ENCODE data around the gene LEPROT. TPM values are rescaled to one million over a fixed set of nuclear protein-coding genes. Genes with fewer than 3 reads are reported as not detected.
A peak's percentile ranks its signal among the peaks of the same experiment; 100 is the strongest.

The LEPROT gene
- total and polyA plus RNA-seq, 10 donors = 12.5 to 104 (median 68.6) TPM

DNA sequence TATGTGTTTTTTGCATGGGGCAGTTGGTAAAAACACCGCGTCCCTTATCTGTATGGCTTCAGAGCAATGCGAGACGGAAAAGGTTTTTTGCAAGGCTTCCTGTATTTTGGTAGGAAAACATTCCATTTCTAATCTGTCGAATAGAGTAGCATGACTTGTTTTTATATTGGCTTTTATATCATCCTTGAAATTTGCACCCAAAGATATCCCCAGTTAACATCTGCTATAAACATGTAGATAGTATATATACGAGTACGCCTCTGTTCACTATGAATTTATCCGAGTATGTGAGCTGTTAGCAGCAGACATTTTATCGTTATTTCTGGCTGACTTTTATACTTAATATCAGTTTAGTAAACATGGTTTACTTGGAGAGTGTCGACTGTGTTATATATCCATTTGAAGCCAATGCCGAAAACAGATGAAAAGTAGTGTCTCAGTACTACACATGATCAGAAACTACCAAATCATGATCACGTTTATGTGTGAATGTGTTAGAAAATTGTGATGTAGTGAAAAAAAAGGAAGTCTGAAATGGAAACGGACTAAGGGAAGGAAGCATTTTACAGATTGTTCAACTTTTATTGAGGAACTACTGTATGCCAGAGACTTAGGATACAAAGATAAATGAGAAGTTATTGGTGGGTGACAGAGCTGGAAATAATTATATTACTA, 1.0 kb downstream of the LEPROT start:
- no peak for DNase-seq
- Histone ChIP-seq H3K4me3 (peak overlapping the region; percentile 65 to 93 (median 84)), H3K27ac (peak overlapping the region; percentile 93 to 98 (median 96)), H3K36me3 (peaks cover 0 to 16% (median 11%) of the 10 kb centered on the region in 6 donors), H3K27me3 (replicated peaks in 1 of 7) (no peaks in the 10 kb centered on the region), H3K4me1 (peaks cover 14 to 51% (median 36%) of the 10 kb centered on the region in 6 donors), H3K9me3 (no peaks in the 10 kb centered on the region)
- intact Hi-C loops (cut with DNase I; ENCODE audit: low total_unique reads) = loop anchor here (10.0 kb wide), 1 partner anchor 167 kb away; no protein-coding TSS in a partner anchor
- WGBS, 5 donors = 3 to 8% (median 5%) methylated on average over 13 of the region's 13 CpGs
- TF ChIP-seq, protein P1, sequence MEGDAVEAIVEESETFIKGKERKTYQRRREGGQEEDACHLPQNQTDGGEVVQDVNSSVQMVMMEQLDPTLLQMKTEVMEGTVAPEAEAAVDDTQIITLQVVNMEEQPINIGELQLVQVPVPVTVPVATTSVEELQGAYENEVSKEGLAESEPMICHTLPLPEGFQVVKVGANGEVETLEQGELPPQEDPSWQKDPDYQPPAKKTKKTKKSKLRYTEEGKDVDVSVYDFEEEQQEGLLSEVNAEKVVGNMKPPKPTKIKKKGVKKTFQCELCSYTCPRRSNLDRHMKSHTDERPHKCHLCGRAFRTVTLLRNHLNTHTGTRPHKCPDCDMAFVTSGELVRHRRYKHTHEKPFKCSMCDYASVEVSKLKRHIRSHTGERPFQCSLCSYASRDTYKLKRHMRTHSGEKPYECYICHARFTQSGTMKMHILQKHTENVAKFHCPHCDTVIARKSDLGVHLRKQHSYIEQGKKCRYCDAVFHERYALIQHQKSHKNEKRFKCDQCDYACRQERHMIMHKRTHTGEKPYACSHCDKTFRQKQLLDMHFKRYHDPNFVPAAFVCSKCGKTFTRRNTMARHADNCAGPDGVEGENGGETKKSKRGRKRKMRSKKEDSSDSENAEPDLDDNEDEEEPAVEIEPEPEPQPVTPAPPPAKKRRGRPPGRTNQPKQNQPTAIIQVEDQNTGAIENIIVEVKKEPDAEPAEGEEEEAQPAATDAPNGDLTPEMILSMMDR (IDR thresholded peaks at IDR 0.05 in 8 of 11, conservative IDR thresholded peaks at IDR 0.05 in 3 of 11) = no peak
- TF ChIP-seq POLR2A (IDR thresholded peaks at IDR 0.05) = no peak

DNA sequence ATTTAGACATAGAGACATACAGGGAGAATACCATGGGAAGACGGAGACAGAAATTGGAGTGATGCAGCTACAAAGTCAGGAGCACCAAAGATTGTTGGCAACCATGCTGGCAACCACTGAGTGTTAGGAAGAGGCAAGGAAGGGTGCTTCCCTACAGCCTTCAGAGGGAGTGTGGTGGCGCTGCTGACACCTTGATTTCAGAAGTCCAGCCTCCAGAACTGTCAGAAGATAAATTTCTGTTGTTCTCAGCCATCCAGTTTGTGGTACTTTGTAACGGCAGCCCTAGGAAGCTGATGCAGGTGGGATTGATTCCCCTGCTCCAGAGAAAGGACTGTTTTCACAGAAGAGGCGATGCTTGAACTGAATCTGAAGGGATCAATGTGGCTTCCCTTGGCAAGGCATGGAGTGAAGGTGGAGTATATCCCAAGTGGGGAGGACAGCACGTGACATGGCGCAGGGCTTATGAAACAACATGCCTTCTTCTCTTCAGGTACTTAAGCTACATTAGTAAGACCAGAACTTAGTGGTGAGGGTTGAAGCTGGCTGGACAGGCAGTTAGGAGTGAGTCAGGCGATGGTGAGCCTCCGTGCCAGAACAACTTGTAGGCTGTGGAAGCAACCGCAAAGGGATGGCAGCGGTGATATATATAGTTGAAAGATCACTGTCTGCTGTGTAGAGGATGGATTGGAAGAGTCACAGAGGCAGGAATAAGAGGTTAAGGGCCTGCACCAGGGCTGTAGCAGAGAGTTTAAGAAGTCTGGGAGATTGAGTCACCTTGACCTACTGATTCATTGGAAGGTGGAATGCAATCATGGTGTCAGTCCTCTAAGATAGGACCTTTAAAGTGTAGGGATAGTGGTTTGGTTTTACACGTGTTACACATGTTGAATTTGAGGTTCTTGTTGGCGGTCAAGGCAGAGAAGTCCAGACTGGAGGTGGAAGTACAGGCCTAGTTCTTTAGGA, 2.1 kb downstream of the LEPROT start:
- no peaks in the 10 kb centered on the region for H3K27me3 ChIP-seq (replicated peaks in 1 of 7)
- H3K4me3 ChIP-seq = peak overlapping the region in 6 of 8 donors; percentile 72 to 93 (median 86)
- TF ChIP-seq, protein P1 (IDR thresholded peaks at IDR 0.05 in 8 of 11, conservative IDR thresholded peaks at IDR 0.05 in 3 of 11) = no peak
- no peak for TF ChIP-seq POLR2A (IDR thresholded peaks at IDR 0.05)
- no peak for TF ChIP-seq POLR2AphosphoS5 (IDR thresholded peaks at IDR 0.05)
- intact Hi-C loops (cut with DNase I; ENCODE audit: low total_unique reads) = loop anchor here (10.0 kb wide), 1 partner anchor 168 kb away; no protein-coding TSS in a partner anchor
- H3K27ac ChIP-seq = peak overlapping the region in 7 of 8 donors; percentile 93 to 98 (median 97)
- WGBS, 5 donors = 85 to 89% (median 87%) methylated on average over 12 of the region's 12 CpGs
- peaks cover 0 to 26% (median 19%) of the 10 kb centered on the region in 6 donors for H3K36me3 ChIP-seq
- DNase-seq = no peak
- H3K4me1 ChIP-seq = peaks cover 14 to 51% (median 36%) of the 10 kb centered on the region in 6 donors
- no peaks in the 10 kb centered on the region for H3K9me3 ChIP-seq

DNA sequence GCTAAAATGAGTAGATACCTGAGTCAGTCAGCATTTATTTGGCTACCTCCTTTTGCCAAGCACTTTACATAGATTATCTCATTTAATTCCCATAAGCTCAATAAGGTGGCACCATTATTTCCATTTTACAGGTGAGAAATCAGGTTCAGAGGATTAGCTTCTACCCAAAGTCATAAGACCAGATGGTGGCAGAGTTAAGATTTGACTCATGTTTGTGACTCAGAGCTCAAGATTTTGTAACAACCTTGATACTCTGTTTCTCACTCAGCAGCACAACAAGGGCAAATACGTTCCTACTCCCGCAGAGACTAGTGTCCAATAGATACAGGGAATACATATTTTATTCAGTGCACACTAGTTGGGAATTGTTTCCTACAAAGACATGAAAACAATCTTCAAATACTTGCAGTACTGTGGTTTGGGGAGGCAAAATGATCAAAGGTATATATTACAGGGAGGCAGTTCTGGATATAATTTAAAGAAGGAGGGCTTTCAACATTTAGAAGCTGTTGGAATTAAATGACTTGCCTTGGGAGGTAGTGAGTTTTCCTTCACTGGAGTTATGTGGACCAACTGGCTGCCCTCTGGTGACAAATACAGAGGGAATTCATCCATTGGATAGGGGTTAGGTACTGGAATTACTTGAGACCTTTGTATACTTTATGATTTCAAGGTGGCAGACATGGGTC, 3.6 kb downstream of the LEPROT start:
- H3K27ac ChIP-seq = peak overlapping the region in 1 of 8 donors; percentile 24

More for the DNA sequence above, 3.6 kb downstream of the LEPROT start:
- no peak for TF ChIP-seq POLR2AphosphoS5 (IDR thresholded peaks at IDR 0.05)
- TF ChIP-seq, protein P1 (IDR thresholded peaks at IDR 0.05 in 8 of 11, conservative IDR thresholded peaks at IDR 0.05 in 3 of 11) = no peak
- TF ChIP-seq POLR2A (IDR thresholded peaks at IDR 0.05) = no peak
- H3K36me3 ChIP-seq = peaks cover 0 to 41% (median 26%) of the 10 kb centered on the region in 6 donors
- H3K4me3 ChIP-seq = no peak overlapping the region
- DNase-seq = no peak
- peaks cover 14 to 51% (median 36%) of the 10 kb centered on the region in 6 donors for H3K4me1 ChIP-seq
- no peaks in the 10 kb centered on the region for H3K27me3 ChIP-seq (replicated peaks in 1 of 7)
- no peaks in the 10 kb centered on the region for H3K9me3 ChIP-seq
- WGBS, 5 donors = 63 to 81% (median 70%) methylated on average over 2 of the region's 2 CpGs
- intact Hi-C loops (cut with DNase I; ENCODE audit: low total_unique reads) = loop anchor here (10.0 kb wide), 1 partner anchor 169 kb away; no protein-coding TSS in a partner anchor

Measured in spleen (tissue), 11 donors.